ENCODE measurements around the gene MTSS2.

DNA sequence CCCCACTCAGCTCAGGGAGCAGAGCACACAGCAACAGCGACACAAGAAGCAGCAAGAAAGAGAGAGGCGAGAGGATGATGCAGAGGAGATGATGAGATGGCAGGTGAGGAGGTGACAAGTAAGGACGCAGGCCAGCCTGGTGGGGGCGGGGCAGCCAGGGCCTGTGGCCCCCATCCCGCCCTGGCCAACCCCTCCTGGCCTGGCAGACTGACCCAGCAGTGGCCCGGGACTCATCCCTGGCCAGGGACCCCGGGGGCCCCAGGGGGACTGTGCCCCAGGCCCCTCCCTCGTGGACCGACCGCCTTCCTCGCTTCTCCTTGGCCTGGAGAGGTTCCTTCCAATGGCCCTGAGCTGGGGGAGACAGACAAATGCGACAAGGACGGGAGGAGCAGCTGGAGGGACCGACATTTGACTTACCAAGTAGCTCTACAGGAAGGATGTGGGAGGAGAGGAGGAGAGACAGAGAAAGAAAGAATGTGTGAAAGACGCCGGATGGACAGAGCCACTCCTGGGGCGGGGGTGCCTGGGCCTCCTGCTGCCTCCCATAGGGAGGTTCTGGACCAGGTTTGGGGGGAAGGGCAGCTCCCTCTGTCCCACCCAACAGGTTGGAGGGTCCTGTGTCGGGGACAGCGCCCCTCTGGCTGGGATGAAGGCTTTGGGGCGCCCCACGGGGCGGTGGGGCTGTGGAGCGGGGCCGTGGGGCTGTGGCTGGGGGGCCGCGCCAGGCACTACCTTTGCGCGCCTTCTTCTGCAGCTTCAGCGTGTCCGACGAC is 6.8 kb downstream of the MTSS2 start:
- TF ChIP-seq GLIS3 (CRISPR knock-in tag; IDR thresholded peaks at IDR 0.05) (no peak), TSHZ2 (CRISPR knock-in tag; IDR thresholded peaks at IDR 0.05) (no peak)

Measured in SK-N-SH treated with all-trans-retinoic acid at 6 μM for 48 hours (cell line).